SW 1271 (cell line): Measurements from ENCODE around the gene SERBP1.

Experiments
- DNase-seq, 2 experiments: peaks; one replicate each; lab custom pipeline; 2025; lab: John Stamatoyannopoulos, UW

The SERBP1 gene

GRCh38 chr1:67359592-67359991 lies 70.6 kb downstream of the SERBP1 start:
- DNase-seq, result no peak
